Measurements from ENCODE around the gene DSPP. TPM values are rescaled to one million over a fixed set of nuclear protein-coding genes. Genes with fewer than 3 reads are reported as not detected.

The DSPP gene
- total and polyA plus RNA-seq, 2 of the 8 experiments (the other 6 are each of a cell fraction or from before 2014, with no cell fraction given) = not detected

- TF ChIP-seq, protein P1, sequence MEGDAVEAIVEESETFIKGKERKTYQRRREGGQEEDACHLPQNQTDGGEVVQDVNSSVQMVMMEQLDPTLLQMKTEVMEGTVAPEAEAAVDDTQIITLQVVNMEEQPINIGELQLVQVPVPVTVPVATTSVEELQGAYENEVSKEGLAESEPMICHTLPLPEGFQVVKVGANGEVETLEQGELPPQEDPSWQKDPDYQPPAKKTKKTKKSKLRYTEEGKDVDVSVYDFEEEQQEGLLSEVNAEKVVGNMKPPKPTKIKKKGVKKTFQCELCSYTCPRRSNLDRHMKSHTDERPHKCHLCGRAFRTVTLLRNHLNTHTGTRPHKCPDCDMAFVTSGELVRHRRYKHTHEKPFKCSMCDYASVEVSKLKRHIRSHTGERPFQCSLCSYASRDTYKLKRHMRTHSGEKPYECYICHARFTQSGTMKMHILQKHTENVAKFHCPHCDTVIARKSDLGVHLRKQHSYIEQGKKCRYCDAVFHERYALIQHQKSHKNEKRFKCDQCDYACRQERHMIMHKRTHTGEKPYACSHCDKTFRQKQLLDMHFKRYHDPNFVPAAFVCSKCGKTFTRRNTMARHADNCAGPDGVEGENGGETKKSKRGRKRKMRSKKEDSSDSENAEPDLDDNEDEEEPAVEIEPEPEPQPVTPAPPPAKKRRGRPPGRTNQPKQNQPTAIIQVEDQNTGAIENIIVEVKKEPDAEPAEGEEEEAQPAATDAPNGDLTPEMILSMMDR (IDR thresholded peaks at IDR 0.05; ENCODE audit: control extremely low read depth in 1 of 3, insufficient read depth in 1 of 3, low read depth in 1 of 3, low read length in 3 of 3) = no peak
- TF ChIP-seq POU5F1 (IDR thresholded peaks at IDR 0.05; ENCODE audit: low read depth, low read length) = no peak
- TF ChIP-seq CBX8 (IDR thresholded peaks at IDR 0.05; ENCODE audit: borderline replicate concordance, low read depth, low read length) = no peak
- no peak for TF ChIP-seq TEAD4 (IDR thresholded peaks at IDR 0.05; ENCODE audit: low read depth, low read length)
- no peak for TF ChIP-seq ZNF274 (IDR thresholded peaks at IDR 0.05; ENCODE audit: borderline replicate concordance, extremely low read depth, low read length)
- no peak for TF ChIP-seq SUZ12 (IDR thresholded peaks at IDR 0.05; ENCODE audit: low read length)
- TF ChIP-seq TCF12 (IDR thresholded peaks at IDR 0.05; ENCODE audit: low read depth, low read length) = no peak
- TF ChIP-seq SRF (IDR thresholded peaks at IDR 0.05; ENCODE audit: low read depth, low read length) = no peak
These were observed 12.2 kb downstream of the DSPP start (continued) for GRCh38 chr4:87620491-87620890.
